ENCODE data around the gene SETBP1. TPM values are rescaled to one million over a fixed set of nuclear protein-coding genes. Genes with fewer than 3 reads are reported as not detected.

Gene SETBP1
- polyA plus RNA-seq, 1 experiment = 0.71 TPM

DNA sequence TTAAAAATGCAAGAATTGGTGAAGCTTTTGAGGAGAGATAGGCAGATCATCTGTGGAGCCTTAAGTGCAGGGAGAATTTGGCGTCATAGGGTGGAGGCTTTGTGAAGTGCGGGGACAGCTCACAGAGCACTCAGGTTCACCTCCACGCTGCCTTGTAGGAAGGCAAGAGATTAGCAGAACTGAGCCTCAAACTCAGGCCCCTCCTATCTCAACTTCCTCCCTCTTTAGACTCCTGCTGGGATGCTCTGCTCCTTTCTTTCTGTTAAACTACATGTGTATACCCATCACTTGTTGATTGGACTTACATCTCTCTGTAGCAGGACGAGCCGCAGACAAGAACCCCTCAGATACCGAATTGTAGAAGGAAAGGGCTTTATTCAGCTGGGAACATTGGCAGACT lies 422.2 kb downstream of the SETBP1 start:
- DNase-seq (ENCODE audit: low read depth, low spot score) = no peak
- CTCF ChIA-PET = no interaction called here
- Histone ChIP-seq H3K4me3 (ENCODE audit: low read depth, low read length) (no peak overlapping the region), H3K27me3 (ENCODE audit: control insufficient read depth, insufficient read depth, low read length) (peaks cover 7% of the 10 kb centered on the region), H3K27ac (ENCODE audit: low read depth, low read length) (no peak overlapping the region), H3K9me3 (ENCODE audit: control insufficient read depth, insufficient read depth, low read length) (no peaks in the 10 kb centered on the region)
- POLR2A ChIA-PET = no interaction called here
- TF ChIP-seq, protein P1, sequence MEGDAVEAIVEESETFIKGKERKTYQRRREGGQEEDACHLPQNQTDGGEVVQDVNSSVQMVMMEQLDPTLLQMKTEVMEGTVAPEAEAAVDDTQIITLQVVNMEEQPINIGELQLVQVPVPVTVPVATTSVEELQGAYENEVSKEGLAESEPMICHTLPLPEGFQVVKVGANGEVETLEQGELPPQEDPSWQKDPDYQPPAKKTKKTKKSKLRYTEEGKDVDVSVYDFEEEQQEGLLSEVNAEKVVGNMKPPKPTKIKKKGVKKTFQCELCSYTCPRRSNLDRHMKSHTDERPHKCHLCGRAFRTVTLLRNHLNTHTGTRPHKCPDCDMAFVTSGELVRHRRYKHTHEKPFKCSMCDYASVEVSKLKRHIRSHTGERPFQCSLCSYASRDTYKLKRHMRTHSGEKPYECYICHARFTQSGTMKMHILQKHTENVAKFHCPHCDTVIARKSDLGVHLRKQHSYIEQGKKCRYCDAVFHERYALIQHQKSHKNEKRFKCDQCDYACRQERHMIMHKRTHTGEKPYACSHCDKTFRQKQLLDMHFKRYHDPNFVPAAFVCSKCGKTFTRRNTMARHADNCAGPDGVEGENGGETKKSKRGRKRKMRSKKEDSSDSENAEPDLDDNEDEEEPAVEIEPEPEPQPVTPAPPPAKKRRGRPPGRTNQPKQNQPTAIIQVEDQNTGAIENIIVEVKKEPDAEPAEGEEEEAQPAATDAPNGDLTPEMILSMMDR (IDR thresholded peaks at IDR 0.05; ENCODE audit: low read depth, low read length) = no peak

DNA sequence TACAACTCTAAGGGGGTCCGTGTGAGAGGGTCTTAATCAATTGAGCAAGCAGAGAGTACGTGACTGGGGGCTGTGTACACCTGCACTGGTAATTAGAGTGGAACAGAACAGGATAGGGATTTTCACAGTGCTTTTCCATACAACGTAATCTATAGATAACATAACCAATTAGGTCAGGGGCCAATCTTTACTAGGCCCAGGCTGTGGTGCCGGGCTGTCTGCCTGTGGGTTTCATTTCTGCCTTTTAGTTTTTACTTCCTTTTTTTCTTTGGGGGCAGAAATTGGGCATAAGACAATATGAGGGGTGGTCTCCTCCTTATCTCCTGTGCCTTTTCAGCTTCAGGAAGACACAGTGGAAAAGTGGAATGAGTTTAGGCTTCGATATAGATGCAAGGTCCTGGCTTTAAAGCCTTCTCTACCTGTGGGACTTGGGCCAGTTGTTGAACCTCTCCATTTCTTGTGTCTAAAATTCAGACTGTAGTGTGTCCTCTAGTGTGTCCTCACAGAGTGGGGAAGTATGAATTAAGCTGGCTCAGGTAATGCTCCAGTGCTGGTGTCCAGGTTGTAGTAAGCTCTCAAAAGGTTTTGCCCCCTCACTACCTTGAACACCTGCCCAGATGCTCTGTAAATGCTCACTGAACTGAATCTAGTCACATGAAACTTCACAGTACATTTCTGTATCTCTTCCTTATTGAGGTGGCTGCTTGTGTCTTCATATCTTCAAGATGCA lies 422.8 kb downstream of the SETBP1 start:
- H3K9me3 ChIP-seq (ENCODE audit: control insufficient read depth, insufficient read depth, low read length) = no peaks in the 10 kb centered on the region
- ChIA-PET POLR2A (no interaction called here), CTCF (interaction anchor here (0.7 kb wide), 1 partner anchor 79 kb away, joined by 3 read pairs; no protein-coding TSS in a partner anchor)
- TF ChIP-seq, protein P1 (IDR thresholded peaks at IDR 0.05; ENCODE audit: low read depth, low read length) = no peak
- DNase-seq (ENCODE audit: low read depth, low spot score) = no peak
- H3K27ac ChIP-seq (ENCODE audit: low read depth, low read length) = no peak overlapping the region
- peaks cover 7% of the 10 kb centered on the region for H3K27me3 ChIP-seq (ENCODE audit: control insufficient read depth, insufficient read depth, low read length)
- no peak overlapping the region for H3K4me3 ChIP-seq (ENCODE audit: low read depth, low read length)

DNA sequence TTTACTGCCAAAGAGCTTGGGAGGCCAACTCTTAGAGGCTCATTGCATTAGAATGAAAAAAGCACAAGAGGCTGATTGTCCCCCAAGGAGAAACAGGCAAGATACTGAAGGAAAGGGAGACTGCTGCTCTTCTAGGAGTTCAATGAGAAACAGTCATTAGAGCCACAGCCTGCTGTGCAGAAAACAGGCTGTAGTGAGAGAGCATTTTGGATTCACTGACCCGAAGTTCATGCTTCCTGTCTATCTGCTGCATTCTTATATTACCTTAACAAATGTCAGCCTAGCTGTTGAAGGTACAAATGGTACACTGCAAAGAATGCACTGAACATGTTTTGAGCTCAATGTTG lies 423.3 kb downstream of the SETBP1 start:
- no peak overlapping the region for H3K4me3 ChIP-seq (ENCODE audit: low read depth, low read length)
- H3K27ac ChIP-seq (ENCODE audit: low read depth, low read length) = no peak overlapping the region
- CTCF ChIA-PET = interaction anchor here (0.7 kb wide), 1 partner anchor 79 kb away, joined by 3 read pairs; no protein-coding TSS in a partner anchor
- no peak for DNase-seq (ENCODE audit: low read depth, low spot score)
- TF ChIP-seq, protein P1 (IDR thresholded peaks at IDR 0.05; ENCODE audit: low read depth, low read length) = no peak
- POLR2A ChIA-PET = no interaction called here
- peaks cover 7% of the 10 kb centered on the region for H3K27me3 ChIP-seq (ENCODE audit: control insufficient read depth, insufficient read depth, low read length)
- no peaks in the 10 kb centered on the region for H3K9me3 ChIP-seq (ENCODE audit: control insufficient read depth, insufficient read depth, low read length)

DNA sequence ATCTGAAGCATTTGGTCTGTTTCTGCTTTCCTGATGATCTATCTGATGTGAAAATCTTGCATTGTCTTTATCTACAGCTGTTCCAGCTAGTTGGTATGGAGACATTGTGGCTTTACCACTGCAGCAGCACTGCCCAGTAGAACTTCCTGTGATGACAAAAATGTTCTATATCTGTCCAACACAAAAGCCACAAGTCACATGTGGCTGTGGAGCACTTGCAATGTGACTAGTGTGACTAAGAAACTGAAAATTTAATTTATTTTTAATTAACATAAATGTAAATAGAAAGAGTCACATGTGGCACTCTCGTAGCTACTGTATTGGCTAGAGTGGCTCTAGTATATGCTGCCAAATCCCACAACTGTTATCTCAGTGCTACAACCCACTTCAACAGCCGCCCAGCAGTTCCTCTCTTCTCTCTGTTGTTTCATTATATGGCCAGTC lies 425.7 kb downstream of the SETBP1 start:
- Histone ChIP-seq H3K27me3 (ENCODE audit: control insufficient read depth, insufficient read depth, low read length) (peaks cover 7% of the 10 kb centered on the region), H3K27ac (ENCODE audit: low read depth, low read length) (no peak overlapping the region), H3K4me3 (ENCODE audit: low read depth, low read length) (no peak overlapping the region), H3K9me3 (ENCODE audit: control insufficient read depth, insufficient read depth, low read length) (no peaks in the 10 kb centered on the region)
- CTCF ChIA-PET = interaction anchor here (0.6 kb wide), 1 partner anchor 107 kb away, joined by 3 read pairs; no protein-coding TSS in a partner anchor
- DNase-seq (ENCODE audit: low read depth, low spot score) = no peak
- TF ChIP-seq, protein P1 (IDR thresholded peaks at IDR 0.05; ENCODE audit: low read depth, low read length) = no peak
- POLR2A ChIA-PET = no interaction called here

DNA sequence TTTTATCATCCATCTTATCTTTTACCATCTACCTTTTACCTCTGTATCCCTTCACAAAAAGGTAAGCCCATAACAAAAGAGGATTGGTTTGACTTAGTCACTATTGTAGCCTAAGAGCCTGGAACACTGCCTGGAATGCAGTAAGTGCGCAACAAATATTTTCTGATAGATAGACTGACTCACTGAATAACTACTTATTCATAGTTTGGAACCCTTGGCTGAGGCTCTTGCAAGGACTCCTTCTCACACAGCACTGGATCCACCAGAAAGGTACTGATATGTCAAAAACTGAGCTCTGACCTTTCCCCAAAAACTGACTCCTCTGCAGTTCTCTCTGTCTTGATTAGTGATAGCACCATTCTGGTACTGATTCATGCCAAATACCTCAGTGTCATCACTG lies 426.7 kb downstream of the SETBP1 start:
- no peak for DNase-seq (ENCODE audit: low read depth, low spot score)
- H3K4me3 ChIP-seq (ENCODE audit: low read depth, low read length) = no peak overlapping the region
- POLR2A ChIA-PET = no interaction called here

More for the DNA sequence above, 426.7 kb downstream of the SETBP1 start:
- Histone ChIP-seq H3K27ac (ENCODE audit: low read depth, low read length) (no peak overlapping the region), H3K9me3 (ENCODE audit: control insufficient read depth, insufficient read depth, low read length) (no peaks in the 10 kb centered on the region), H3K27me3 (ENCODE audit: control insufficient read depth, insufficient read depth, low read length) (peaks cover 6% of the 10 kb centered on the region)
- TF ChIP-seq, protein P1 (IDR thresholded peaks at IDR 0.05; ENCODE audit: low read depth, low read length) = no peak
- CTCF ChIA-PET = no interaction called here

Data from AG04450 (cell line).